ENCODE data around the gene INPP1. TPM values are rescaled to one million over a fixed set of nuclear protein-coding genes. Genes with fewer than 3 reads are reported as not detected.
"Not testable (repeated sequence)": the region's sequence is repeated elsewhere in the genome, so short reads cannot be mapped to it uniquely, and the experiment has no call there.

Gene INPP1
- total RNA-seq, 1 experiment from 2014 or later: 23.1 TPM

DNA sequence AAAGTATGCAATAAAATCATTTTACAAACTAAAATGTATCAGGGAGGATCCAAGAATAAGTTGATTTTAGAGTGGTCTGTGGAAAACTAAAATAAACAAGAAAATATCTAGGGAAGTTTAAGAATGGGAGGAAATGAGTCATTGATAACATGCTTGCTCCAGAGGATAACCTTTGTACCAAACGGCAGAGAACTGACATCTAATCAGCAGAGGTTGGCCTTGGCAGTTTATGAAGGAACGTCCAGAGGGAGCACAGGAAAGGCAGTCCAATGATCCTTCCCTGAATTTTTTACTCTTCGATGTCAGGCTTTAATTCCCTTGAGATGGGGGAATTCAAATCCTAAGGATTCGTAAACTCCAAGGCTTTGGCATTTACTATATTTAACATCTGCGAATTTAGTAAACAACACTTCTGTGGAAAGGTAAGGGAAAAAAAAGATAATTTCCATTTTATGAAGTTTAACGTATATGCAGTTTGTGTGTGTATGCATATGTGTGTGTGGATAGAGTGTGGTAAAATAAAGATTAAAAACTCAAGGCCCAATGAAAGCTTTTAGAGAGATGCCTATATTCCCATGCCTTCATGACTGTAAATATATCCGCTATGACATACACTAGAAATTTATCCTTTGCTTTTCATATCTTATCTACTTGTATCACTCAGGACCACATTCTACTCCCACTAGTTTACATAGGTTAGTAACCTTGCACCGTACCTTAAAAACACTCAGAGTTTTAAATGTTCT is 8.7 kb upstream of the INPP1 start:
- TF ChIP-seq, protein P1, sequence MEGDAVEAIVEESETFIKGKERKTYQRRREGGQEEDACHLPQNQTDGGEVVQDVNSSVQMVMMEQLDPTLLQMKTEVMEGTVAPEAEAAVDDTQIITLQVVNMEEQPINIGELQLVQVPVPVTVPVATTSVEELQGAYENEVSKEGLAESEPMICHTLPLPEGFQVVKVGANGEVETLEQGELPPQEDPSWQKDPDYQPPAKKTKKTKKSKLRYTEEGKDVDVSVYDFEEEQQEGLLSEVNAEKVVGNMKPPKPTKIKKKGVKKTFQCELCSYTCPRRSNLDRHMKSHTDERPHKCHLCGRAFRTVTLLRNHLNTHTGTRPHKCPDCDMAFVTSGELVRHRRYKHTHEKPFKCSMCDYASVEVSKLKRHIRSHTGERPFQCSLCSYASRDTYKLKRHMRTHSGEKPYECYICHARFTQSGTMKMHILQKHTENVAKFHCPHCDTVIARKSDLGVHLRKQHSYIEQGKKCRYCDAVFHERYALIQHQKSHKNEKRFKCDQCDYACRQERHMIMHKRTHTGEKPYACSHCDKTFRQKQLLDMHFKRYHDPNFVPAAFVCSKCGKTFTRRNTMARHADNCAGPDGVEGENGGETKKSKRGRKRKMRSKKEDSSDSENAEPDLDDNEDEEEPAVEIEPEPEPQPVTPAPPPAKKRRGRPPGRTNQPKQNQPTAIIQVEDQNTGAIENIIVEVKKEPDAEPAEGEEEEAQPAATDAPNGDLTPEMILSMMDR (IDR thresholded peaks at IDR 0.05; ENCODE audit: unreplicated experiment): no peak
- H3K4me3 Mint-ChIP-seq (ENCODE audit: low read depth, unreplicated experiment): peak overlapping the region; percentile 40
- H3K36me3 Mint-ChIP-seq (ENCODE audit: insufficient read depth, unreplicated experiment): no peaks in the 10 kb centered on the region
- no peaks in the 10 kb centered on the region for H3K9me3 Mint-ChIP-seq (ENCODE audit: low read depth, unreplicated experiment)
- H3K4me1 Mint-ChIP-seq (ENCODE audit: low read depth, unreplicated experiment): peaks cover 20% of the 10 kb centered on the region
- BruUV-seq (replicated peaks): no TSS peak
- H3K27ac Mint-ChIP-seq (ENCODE audit: unreplicated experiment): peak overlapping the region; percentile 57
- intact Hi-C loops (cut with micrococcal nuclease; ENCODE audit: unreplicated experiment): no loop called here
- no peaks in the 10 kb centered on the region for H3K27me3 Mint-ChIP-seq (ENCODE audit: unreplicated experiment)
- no peak for DNase-seq
- CTCF ChIA-PET: no interaction called here

DNA sequence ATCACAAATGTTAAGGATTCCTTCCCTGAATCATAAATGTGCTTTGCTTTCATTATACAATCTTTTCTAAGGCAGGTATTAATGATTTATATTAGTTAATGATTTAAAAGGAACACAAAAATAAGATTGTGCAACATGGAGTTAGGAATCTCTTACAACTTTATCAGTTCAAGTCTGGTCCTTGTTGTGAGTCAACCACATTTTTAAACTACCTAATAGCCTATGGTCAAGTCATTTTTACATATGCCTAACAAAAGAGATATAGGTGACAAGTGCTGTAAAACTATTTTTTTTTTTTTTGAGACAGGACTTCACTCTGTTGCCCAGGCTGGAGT is 8.2 kb upstream of the INPP1 start:
- TF ChIP-seq, protein P1 (IDR thresholded peaks at IDR 0.05; ENCODE audit: unreplicated experiment): no peak
- no peaks in the 10 kb centered on the region for H3K36me3 Mint-ChIP-seq (ENCODE audit: insufficient read depth, unreplicated experiment)
- peak overlapping the region; percentile 57 for H3K27ac Mint-ChIP-seq (ENCODE audit: unreplicated experiment)
- no TSS peak for BruUV-seq (replicated peaks)
- peaks cover 20% of the 10 kb centered on the region for H3K4me1 Mint-ChIP-seq (ENCODE audit: low read depth, unreplicated experiment)
- intact Hi-C loops (cut with micrococcal nuclease; ENCODE audit: unreplicated experiment): no loop called here
- H3K27me3 Mint-ChIP-seq (ENCODE audit: unreplicated experiment): no peaks in the 10 kb centered on the region
- CTCF ChIA-PET: no interaction called here
- DNase-seq: no peak
- H3K4me3 Mint-ChIP-seq (ENCODE audit: low read depth, unreplicated experiment): peak overlapping the region; percentile 40
- H3K9me3 Mint-ChIP-seq (ENCODE audit: low read depth, unreplicated experiment): no peaks in the 10 kb centered on the region

DNA sequence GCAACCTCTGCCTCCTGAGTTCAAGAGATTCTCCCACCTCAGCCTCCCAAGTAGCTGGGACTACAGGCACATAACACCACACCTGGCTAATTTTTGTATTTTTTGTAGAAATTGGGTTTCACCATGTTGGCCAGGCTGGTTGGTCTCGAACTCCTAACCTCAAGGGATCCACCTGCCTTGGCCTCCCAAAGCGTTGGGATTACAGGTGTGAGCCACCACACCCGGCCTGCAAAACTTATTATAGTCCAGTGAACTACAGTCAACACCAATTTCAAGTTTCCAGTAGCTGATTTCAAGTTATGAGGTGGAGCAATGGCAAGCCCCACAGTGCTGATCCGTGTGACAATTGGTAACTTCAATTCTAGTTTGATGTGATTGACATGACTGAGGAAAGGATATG is 7.8 kb upstream of the INPP1 start:
- H3K9me3 Mint-ChIP-seq (ENCODE audit: low read depth, unreplicated experiment); CTCF ChIA-PET; H3K36me3 Mint-ChIP-seq (ENCODE audit: insufficient read depth, unreplicated experiment); DNase-seq; intact Hi-C loops (cut with micrococcal nuclease; ENCODE audit: unreplicated experiment); BruUV-seq (replicated peaks); H3K27me3 Mint-ChIP-seq (ENCODE audit: unreplicated experiment); H3K27ac Mint-ChIP-seq (ENCODE audit: unreplicated experiment); H3K4me3 Mint-ChIP-seq (ENCODE audit: low read depth, unreplicated experiment): not testable (repeated sequence)
- peaks cover 20% of the 10 kb centered on the region for H3K4me1 Mint-ChIP-seq (ENCODE audit: low read depth, unreplicated experiment)

DNA sequence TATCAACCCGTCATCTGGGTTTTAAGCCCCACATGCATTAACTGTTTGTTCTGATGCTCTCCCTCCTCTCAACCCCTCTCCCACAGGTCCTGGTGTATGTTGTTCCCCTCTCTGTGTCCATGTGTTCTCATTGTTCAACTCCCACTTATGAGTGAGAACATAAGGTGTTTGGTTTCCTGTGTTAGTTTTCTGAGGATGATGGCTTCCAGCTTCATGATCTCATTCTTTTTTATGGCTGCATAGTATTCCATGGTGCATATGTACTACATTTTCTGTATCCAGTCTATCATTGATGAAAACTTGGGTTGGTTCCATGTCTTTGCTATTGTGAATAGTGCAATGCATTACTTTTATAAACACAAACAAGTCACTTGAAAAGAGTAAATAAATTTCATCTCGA is 7.0 kb upstream of the INPP1 start:
- Mint-ChIP-seq H3K4me1 (ENCODE audit: low read depth, unreplicated experiment) (peaks cover 20% of the 10 kb centered on the region), H3K27me3 (ENCODE audit: unreplicated experiment) (no peaks in the 10 kb centered on the region), H3K4me3 (ENCODE audit: low read depth, unreplicated experiment) (no peak overlapping the region), H3K27ac (ENCODE audit: unreplicated experiment) (no peak overlapping the region), H3K9me3 (ENCODE audit: low read depth, unreplicated experiment) (no peaks in the 10 kb centered on the region), H3K36me3 (ENCODE audit: insufficient read depth, unreplicated experiment) (peaks cover under 1% of the 10 kb centered on the region)
- TF ChIP-seq, protein P1 (IDR thresholded peaks at IDR 0.05; ENCODE audit: unreplicated experiment): no peak
- DNase-seq: no peak
- no TSS peak for BruUV-seq (replicated peaks)
- intact Hi-C loops (cut with micrococcal nuclease; ENCODE audit: unreplicated experiment): no loop called here
- CTCF ChIA-PET: no interaction called here

DNA sequence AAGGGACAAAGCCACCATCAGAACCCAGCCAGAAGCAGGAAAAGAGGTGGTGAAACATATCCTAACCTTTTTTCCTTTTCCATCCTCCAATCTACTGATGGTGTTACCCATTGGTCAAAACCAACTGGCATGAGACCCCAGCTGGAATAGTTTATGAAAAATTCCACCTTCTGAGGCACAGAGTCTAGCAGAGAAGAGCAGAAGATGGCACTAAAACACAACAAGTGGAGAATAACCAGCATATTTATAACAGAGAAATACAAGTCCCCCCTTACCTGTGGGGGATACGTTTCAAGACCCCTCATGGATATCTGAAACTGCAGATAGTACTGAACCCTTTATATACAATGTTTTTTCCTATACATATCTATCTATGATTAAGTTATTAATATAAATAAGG is 4.9 kb upstream of the INPP1 start:
- H3K27ac Mint-ChIP-seq (ENCODE audit: unreplicated experiment): no peak overlapping the region
- peaks cover 28% of the 10 kb centered on the region for H3K4me1 Mint-ChIP-seq (ENCODE audit: low read depth, unreplicated experiment)
- TF ChIP-seq, protein P1 (IDR thresholded peaks at IDR 0.05; ENCODE audit: unreplicated experiment): no peak
- DNase-seq: no peak
- no peaks in the 10 kb centered on the region for H3K9me3 Mint-ChIP-seq (ENCODE audit: low read depth, unreplicated experiment)
- peaks cover 8% of the 10 kb centered on the region for H3K36me3 Mint-ChIP-seq (ENCODE audit: insufficient read depth, unreplicated experiment)
- CTCF ChIA-PET: no interaction called here
- BruUV-seq (replicated peaks): no TSS peak
- H3K27me3 Mint-ChIP-seq (ENCODE audit: unreplicated experiment): no peaks in the 10 kb centered on the region
- H3K4me3 Mint-ChIP-seq (ENCODE audit: low read depth, unreplicated experiment): no peak overlapping the region
- intact Hi-C loops (cut with micrococcal nuclease; ENCODE audit: unreplicated experiment): no loop called here
